OCI-LY1 (cell line): ENCODE measurements around the gene SLC2A11.

Experiments
- H2AFZ ChIP-seq: fragments of 200-600 bp; sonication (generic), shearing (Covaris generic); 2 replicates; pipeline ENCODE4 v1.6.0; 2014; ENCODE audit warnings: antibody characterized with exemption, mild to moderate bottlenecking, low read length
- H3F3A ChIP-seq: fragments of 200-600 bp; sonication (generic), shearing (Covaris generic); 2 replicates; pipeline ENCODE4 v1.6.0; 2014; ENCODE audit warnings: mild to moderate bottlenecking, antibody characterized with exemption, low read length, moderate library complexity; ENCODE audit not compliant: insufficient read depth
- H3K27ac ChIP-seq: fragments of 200-600 bp; sonication (generic); 2 replicates; pipeline ENCODE4 v1.5.1; 2014; ENCODE audit warnings: low read length, mixed run types, mild to moderate bottlenecking, low read depth; ENCODE audit not compliant: poor library complexity, severe bottlenecking
- H3K27me3 ChIP-seq: fragments of 200-600 bp; sonication (generic); 2 replicates; pipeline ENCODE4 v1.6.0; 2014; ENCODE audit warnings: antibody characterized with exemption, mild to moderate bottlenecking, low read length, moderate library complexity; ENCODE audit not compliant: insufficient read depth
- H3K36me3 ChIP-seq: fragments of 200-600 bp; sonication (generic); 2 replicates; pipeline ENCODE4 v1.6.1; 2014; ENCODE audit warnings: mild to moderate bottlenecking, antibody characterized with exemption, low read length, moderate library complexity, mixed read lengths; ENCODE audit not compliant: insufficient read depth
- H3K4me1 ChIP-seq: fragments of 200-600 bp; sonication (generic); 2 replicates; pipeline ENCODE4 v1.5.1; 2014; ENCODE audit warnings: mild to moderate bottlenecking, low read length, moderate library complexity; ENCODE audit not compliant: insufficient read depth, severe bottlenecking
- H3K4me2 ChIP-seq: fragments of 200-600 bp; sonication (generic), shearing (Covaris generic); 2 replicates; pipeline ENCODE4 v1.6.1; 2014; ENCODE audit warnings: low read length
- H3K4me3 ChIP-seq: fragments of 200-600 bp; sonication (generic); 2 replicates; pipeline ENCODE4 v1.5.1; 2014; ENCODE audit warnings: low read length, low read depth, mild to moderate bottlenecking, mixed read lengths; ENCODE audit not compliant: poor library complexity, severe bottlenecking
- H3K79me2 ChIP-seq: fragments of 200-600 bp; shearing (Covaris generic); 2 replicates; pipeline ENCODE4 v1.6.1; 2016; ENCODE audit warnings: mixed run types, low read length, mixed read lengths; ENCODE audit not compliant: insufficient read depth
- H3K9ac ChIP-seq: fragments of 200-600 bp; sonication (generic), shearing (Covaris generic); 2 replicates; pipeline ENCODE4 v1.6.1; 2014; ENCODE audit warnings: mild to moderate bottlenecking, low read length, mixed read lengths
- H3K9me2 ChIP-seq: fragments of 200-600 bp; sonication (generic), shearing (Covaris generic); 2 replicates; pipeline ENCODE4 v1.6.1; 2014; ENCODE audit warnings: low read depth, mild to moderate bottlenecking, low read length, mixed read lengths
- H3K9me3 ChIP-seq: fragments of 200-600 bp; shearing (Covaris generic); 2 replicates; pipeline ENCODE4 v1.6.1; 2014; ENCODE audit warnings: low read length, mixed read lengths
- H4K20me1 ChIP-seq: fragments of 200-600 bp; sonication (generic), shearing (Covaris generic); 2 replicates; pipeline ENCODE4 v1.6.0; 2016; ENCODE audit warnings: mild to moderate bottlenecking, low read length; ENCODE audit not compliant: insufficient read depth
- CTCF ChIP-seq: fragments of 200-600 bp; sonication (generic), shearing (Covaris generic); IDR thresholded peaks from 2 replicates; pipeline ENCODE4 v1.5.1; 2017; ENCODE audit warnings: mild to moderate bottlenecking, antibody characterized with exemption, low read length, moderate library complexity, mixed read lengths
- EZH2 ChIP-seq: fragments of 200-600 bp; sonication (generic), shearing (Covaris generic); IDR thresholded peaks from 2 replicates; pipeline ENCODE4 v1.8.0; 2017; ENCODE audit warnings: borderline replicate concordance, mixed run types, mild to moderate bottlenecking, antibody characterized with exemption, low read length, moderate library complexity, mixed read lengths

SLC2A11 gene

GRCh38 chr22:23836692-23837495 is 20.8 kb upstream of the SLC2A11 start:
- no peak overlapping the region for H2AFZ ChIP-seq
- peaks cover 42% of the 10 kb centered on the region for H3K4me1 ChIP-seq
- no peaks in the 10 kb centered on the region for H3K9me2 ChIP-seq
- peak overlapping the region; percentile 97 for H3K27ac ChIP-seq
- no peaks in the 10 kb centered on the region for H4K20me1 ChIP-seq
- no peaks in the 10 kb centered on the region for H3K9me3 ChIP-seq
- H3K27me3 ChIP-seq: no peaks in the 10 kb centered on the region
- no peak for TF ChIP-seq EZH2
- no peak for TF ChIP-seq CTCF
- peak overlapping the region; percentile 55 for H3K4me3 ChIP-seq
- H3K9ac ChIP-seq: peak overlapping the region; percentile 62; the same call in 1 of the 2 replicates
- peaks cover 56% of the 10 kb centered on the region for H3K36me3 ChIP-seq
- no peaks in the 10 kb centered on the region for H3F3A ChIP-seq
- H3K4me2 ChIP-seq: peak overlapping the region; percentile 76
- no peaks in the 10 kb centered on the region for H3K79me2 ChIP-seq

GRCh38 chr22:23837496-23837859 is 20.2 kb upstream of the SLC2A11 start:
- Histone ChIP-seq H3F3A (no peaks in the 10 kb centered on the region), H3K9me3 (no peaks in the 10 kb centered on the region), H3K4me2 (peak overlapping the region; percentile 76), H3K27ac (peak overlapping the region; percentile 97), H3K27me3 (no peaks in the 10 kb centered on the region), H3K9me2 (no peaks in the 10 kb centered on the region), H2AFZ (no peak overlapping the region), H3K79me2 (no peaks in the 10 kb centered on the region), H3K4me3 (peak overlapping the region; percentile 55), H4K20me1 (no peaks in the 10 kb centered on the region), H3K9ac (peak overlapping the region; percentile 62; the same call in 1 of the 2 replicates), H3K36me3 (peaks cover 50% of the 10 kb centered on the region), H3K4me1 (peaks cover 42% of the 10 kb centered on the region)
- TF ChIP-seq EZH2: no peak
- TF ChIP-seq CTCF: no peak

GRCh38 chr22:23837911-23838680 is 19.6 kb upstream of the SLC2A11 start:
- H4K20me1 ChIP-seq: no peaks in the 10 kb centered on the region
- H3K79me2 ChIP-seq: no peaks in the 10 kb centered on the region
- H3K27me3 ChIP-seq: no peaks in the 10 kb centered on the region
- peaks cover 46% of the 10 kb centered on the region for H3K4me1 ChIP-seq
- H3K9me2 ChIP-seq: no peaks in the 10 kb centered on the region
- no peak for TF ChIP-seq CTCF
- TF ChIP-seq EZH2: no peak
- H2AFZ ChIP-seq: no peak overlapping the region
- no peaks in the 10 kb centered on the region for H3F3A ChIP-seq
- H3K36me3 ChIP-seq: peaks cover 44% of the 10 kb centered on the region
- H3K4me2 ChIP-seq: peak overlapping the region; percentile 76
- H3K4me3 ChIP-seq: peak overlapping the region; percentile 55
- H3K27ac ChIP-seq: peak overlapping the region; percentile 97
- no peaks in the 10 kb centered on the region for H3K9me3 ChIP-seq
- H3K9ac ChIP-seq: peak overlapping the region; percentile 62
